Left lung (tissue), 10 donors: ENCODE results near the gene CGB1. TPM values are rescaled to one million over a fixed set of nuclear protein-coding genes. Genes with fewer than 3 reads are reported as not detected.

Experiments
- ATAC-seq: fragments of 200-7000 bp; cut with Tn5 transposase; one replicate; pipeline ENCODE4 v1.9.1; 2020; ENCODE audit warnings: moderate library complexity
- DNase-seq, 4 donors: peaks; one replicate each; pipeline ENCODE4 v3.0.0-alpha.2; 2013 to 2020
- H3K27ac ChIP-seq, 2 donors: fragments of 200-600 bp; sonication (generic) in 1 of 2; one replicate each; pipeline versions ENCODE4 v1.5.0 to v1.8.0; 2020 to 2021
- H3K27me3 ChIP-seq, 2 donors: fragments of 200-600 bp; sonication (generic) in 1 of 2; one replicate each; pipeline versions ENCODE4 v1.5.0 to v1.8.0; 2020 to 2021
- H3K36me3 ChIP-seq, 2 donors: fragments of 200-600 bp; sonication (generic) in 1 of 2; one replicate each; pipeline versions ENCODE4 v1.5.0 to v1.8.0; 2020 to 2021
- H3K4me1 ChIP-seq, 2 donors: fragments of 200-600 bp; one replicate each; pipeline ENCODE4 v1.8.0; 2021
- H3K4me3 ChIP-seq, 2 donors: fragments of 200-600 bp; sonication (generic) in 1 of 2; one replicate each; pipeline versions ENCODE4 v1.5.0 to v1.8.0; 2020 to 2021; ENCODE audit warnings: mild to moderate bottlenecking in 1 of 2
- H3K9me3 ChIP-seq, 2 donors: fragments of 200-600 bp; sonication (generic) in 1 of 2; one replicate each; pipeline versions ENCODE4 v1.5.0 to v1.8.0; 2020 to 2021
- CTCF ChIP-seq, 2 donors: fragments of 200-600 bp; sonication (generic) in 1 of 2; IDR thresholded peaks; one replicate each; pipeline versions ENCODE4 v1.5.0 to v1.8.0; 2021; ENCODE audit warnings: antibody characterized with exemption in 2 of 2
- intact Hi-C, 2 donors: fragments of 100-400 bp; cut with DNase I; formaldehyde crosslinking; loops; one replicate each; pipeline versions ENCODE4 v1.11.2 to v1.14.2; 2022
- microRNA-seq, 2 donors: library from miRNA; unstranded; fragments of <30 nt; microRNA quantifications; one replicate each; pipeline ENCODE4, GENCODE V29; 2019
- polyA plus RNA-seq, 6 donors: library from polyadenylated mRNA; unstranded; fragments of 120-200 nt; gene quantifications; one replicate each; pipeline ENCODE4 v1.2.1, GENCODE V29; 2013; ENCODE audit not compliant: insufficient read length in 6 of 6
- total RNA-seq, 2 donors: library from RNA; stranded (reverse); fragmentation: NEBNext Ultra II Directional; extraction: Animal tissue kit (Norgen Biotek cat#: 25700); gene quantifications; one replicate each; pipeline ENCODE4 v1.2.1, GENCODE V29; 2021
- donor health status: DM: no; HTN: yes; CAD: no.
- donor health status: DM: no; HTN: no; CAD: no.

Gene CGB1
- total and polyA plus RNA-seq, 8 donors: not detected

- ATAC-seq (no peak), DNase-seq (no peak)
- H3K36me3 ChIP-seq: peaks cover 0 to 94% of the 10 kb centered on the region in 2 donors
- intact Hi-C loops: no loop called here
- H3K27ac ChIP-seq: no peak overlapping the region
- H3K27me3 ChIP-seq: no peaks in the 10 kb centered on the region
- H3K4me3 ChIP-seq: no peak overlapping the region
- peaks cover 2 to 14% of the 10 kb centered on the region in 2 donors for H3K4me1 ChIP-seq
- TF ChIP-seq CTCF (IDR thresholded peaks at IDR 0.05): no peak
- H3K9me3 ChIP-seq: no peaks in the 10 kb centered on the region
Observed at GRCh38 chr19:48986211-48986610, 50.5 kb downstream of the CGB1 start.

- H3K4me3 ChIP-seq: no peak overlapping the region
- intact Hi-C loops: no loop called here
- H3K27ac ChIP-seq: no peak overlapping the region
- no peaks in the 10 kb centered on the region for H3K9me3 ChIP-seq
- ATAC-seq (no peak), DNase-seq (no peak)
- TF ChIP-seq CTCF (IDR thresholded peaks at IDR 0.05): no peak
- H3K27me3 ChIP-seq: no peaks in the 10 kb centered on the region
- H3K36me3 ChIP-seq: peaks cover 0 to 97% of the 10 kb centered on the region in 2 donors
- H3K4me1 ChIP-seq: peaks cover 0 to 9% of the 10 kb centered on the region in 2 donors
Observed at GRCh38 chr19:48985711-48986110, 51.0 kb downstream of the CGB1 start.

Small RNA genes lying within 50 kb of the gene (microRNA-seq; reads per million reads assigned to microRNA genes)
- 0 to 0.14 reads per million in 2 donors for gene MIR6798

Other genes starting within 250 kb of the CGB1 start
- gene BCAT2, start 225.9 kb downstream of the CGB1 start, total RNA-seq: 10 to 100 TPM; 68.5 to 87.5 TPM
- 10 to 100 TPM; 37.0 to 50.1 (median 42.2) TPM for gene BCAT2, start 225.9 kb downstream of the CGB1 start, polyA plus RNA-seq
- gene HSD17B14, start 200.4 kb downstream of the CGB1 start, total RNA-seq: 10 to 100 TPM; 10.1 to 20.3 TPM
- gene HSD17B14, start 200.4 kb downstream of the CGB1 start, polyA plus RNA-seq: 10 to 100 TPM in 1 of 6 donors, 1 to 10 TPM in 5; 6.7 to 10.9 (median 8.6) TPM
- gene PLEKHA4, start 168.3 kb downstream of the CGB1 start, total RNA-seq: 10 to 100 TPM; 21.0 to 37.3 TPM
- gene PLEKHA4, start 168.3 kb downstream of the CGB1 start, polyA plus RNA-seq: 10 to 100 TPM; 14.4 to 21.1 (median 17.4) TPM
- 10 to 100 TPM; 68.4 to 74.8 TPM for gene PPP1R15A, start 164.5 kb downstream of the CGB1 start, total RNA-seq
- gene PPP1R15A, start 164.5 kb downstream of the CGB1 start, polyA plus RNA-seq: 100 to 1,000 TPM in 1 of 6 donors, 10 to 100 TPM in 5; 36.3 to 110 (median 58.4) TPM
- 1 to 10 TPM in 1 of 2 donors, under 1 TPM in 1; 0.89 to 1.2 TPM for gene TULP2, start 138.2 kb downstream of the CGB1 start, total RNA-seq
- 1 to 10 TPM in 3 of 6 donors, under 1 TPM in 3; 0.72 to 1.4 (median 1.1) TPM for gene TULP2, start 138.2 kb downstream of the CGB1 start, polyA plus RNA-seq
- gene NUCB1, start 136.6 kb downstream of the CGB1 start, total RNA-seq: 100 to 1,000 TPM; 286 to 331 TPM
- 100 to 1,000 TPM; 171 to 210 (median 192) TPM for gene NUCB1, start 136.6 kb downstream of the CGB1 start, polyA plus RNA-seq
- gene DHDH, start 103.2 kb downstream of the CGB1 start, total RNA-seq: 1 to 10 TPM; 3.3 to 4.1 TPM
- 1 to 10 TPM in 5 of 6 donors, under 1 TPM in 1; 0.86 to 2.4 (median 1.8) TPM for gene DHDH, start 103.2 kb downstream of the CGB1 start, polyA plus RNA-seq
- 100 to 1,000 TPM; 130 to 141 TPM for gene BAX, start 82.0 kb downstream of the CGB1 start, total RNA-seq
- gene BAX, start 82.0 kb downstream of the CGB1 start, polyA plus RNA-seq: 10 to 100 TPM; 47.7 to 69.7 (median 60.8) TPM
- gene FTL, start 71.6 kb downstream of the CGB1 start, total RNA-seq: 1,000 to 10,000 TPM; 8,739 to 9,329 TPM
- 1,000 to 10,000 TPM; 1,119 to 1,450 (median 1,279) TPM for gene FTL, start 71.6 kb downstream of the CGB1 start, polyA plus RNA-seq
- gene GYS1, start 43.6 kb downstream of the CGB1 start, total RNA-seq: 10 to 100 TPM; 42.5 to 49.0 TPM
- gene GYS1, start 43.6 kb downstream of the CGB1 start, polyA plus RNA-seq: 10 to 100 TPM; 45.2 to 56.3 (median 50.0) TPM
- 10 to 100 TPM; 46.6 to 66.6 TPM for gene RUVBL2, start 43.0 kb downstream of the CGB1 start, total RNA-seq
- gene RUVBL2, start 43.0 kb downstream of the CGB1 start, polyA plus RNA-seq: 10 to 100 TPM; 67.9 to 83.7 (median 76.8) TPM
- gene LHB, start 19.8 kb downstream of the CGB1 start, total RNA-seq: not detected
- under 1 TPM in 2 of 6 donors, not detected in 4; 0.31 to 0.57 TPM for gene LHB, start 19.8 kb downstream of the CGB1 start, polyA plus RNA-seq
- not detected for gene CGB3, start 12.6 kb downstream of the CGB1 start, total RNA-seq
- gene CGB3, start 12.6 kb downstream of the CGB1 start, polyA plus RNA-seq: under 1 TPM in 1 of 6 donors, not detected in 5; 0.81 TPM
- not detected for gene CGB2, start 5.0 kb downstream of the CGB1 start, total RNA-seq
- gene CGB2, start 5.0 kb downstream of the CGB1 start, polyA plus RNA-seq: not detected
- gene CGB5, start 7.0 kb upstream of the CGB1 start, total RNA-seq: under 1 TPM in 1 of 2 donors, not detected in 1; 0.50 TPM
- not detected for gene CGB5, start 7.0 kb upstream of the CGB1 start, polyA plus RNA-seq
- gene CGB8, start 12.2 kb upstream of the CGB1 start, total RNA-seq: not detected
- gene CGB8, start 12.2 kb upstream of the CGB1 start, polyA plus RNA-seq: under 1 TPM in 1 of 6 donors, not detected in 5; 0.89 TPM
- gene CGB7, start 20.9 kb upstream of the CGB1 start, total RNA-seq: under 1 TPM; 0.09 to 0.34 TPM
- under 1 TPM; 0.11 to 0.69 (median 0.18) TPM for gene CGB7, start 20.9 kb upstream of the CGB1 start, polyA plus RNA-seq
- gene NTF4, start 27.9 kb upstream of the CGB1 start, total RNA-seq: 1 to 10 TPM; 2.1 to 6.2 TPM
- 1 to 10 TPM in 2 of 6 donors, under 1 TPM in 4; 0.63 to 1.6 (median 0.78) TPM for gene NTF4, start 27.9 kb upstream of the CGB1 start, polyA plus RNA-seq
- not detected for gene KCNA7, start 35.8 kb upstream of the CGB1 start, total RNA-seq
- gene KCNA7, start 35.8 kb upstream of the CGB1 start, polyA plus RNA-seq: under 1 TPM in 5 of 6 donors, not detected in 1; 0.04 to 0.12 (median 0.06) TPM
- 100 to 1,000 TPM; 161 to 173 TPM for gene SNRNP70, start 48.6 kb upstream of the CGB1 start, total RNA-seq
- gene SNRNP70, start 48.6 kb upstream of the CGB1 start, polyA plus RNA-seq: 100 to 1,000 TPM; 270 to 371 (median 354) TPM
- 1 to 10 TPM; 6.5 to 6.9 TPM for gene LIN7B, start 77.5 kb upstream of the CGB1 start, total RNA-seq
- 10 to 100 TPM in 2 of 6 donors, 1 to 10 TPM in 4; 7.3 to 12.5 (median 9.2) TPM for gene LIN7B, start 77.5 kb upstream of the CGB1 start, polyA plus RNA-seq
- 1 to 10 TPM; 1.7 to 2.1 TPM for gene C19orf73, start 82.2 kb upstream of the CGB1 start, total RNA-seq
- gene C19orf73, start 82.2 kb upstream of the CGB1 start, polyA plus RNA-seq: under 1 TPM in 4 of 6 donors, not detected in 2; 0.23 to 0.51 (median 0.25) TPM
- 1 to 10 TPM; 6.6 to 7.5 TPM for gene PPFIA3, start 82.6 kb upstream of the CGB1 start, total RNA-seq
- 1 to 10 TPM; 5.9 to 9.9 (median 7.7) TPM for gene PPFIA3, start 82.6 kb upstream of the CGB1 start, polyA plus RNA-seq
- gene HRC, start 118.5 kb upstream of the CGB1 start, total RNA-seq: 1 to 10 TPM in 1 of 2 donors, under 1 TPM in 1; 0.26 to 1.5 TPM
- gene HRC, start 118.5 kb upstream of the CGB1 start, polyA plus RNA-seq: 10 to 100 TPM in 4 of 6 donors, 1 to 10 TPM in 2; 8.4 to 16.4 (median 11.1) TPM
- gene TRPM4, start 120.9 kb upstream of the CGB1 start, total RNA-seq: 10 to 100 TPM; 32.5 to 61.7 TPM
- gene TRPM4, start 120.9 kb upstream of the CGB1 start, polyA plus RNA-seq: 10 to 100 TPM; 14.3 to 39.7 (median 26.2) TPM